ENCODE results near the gene UPP2. TPM values are rescaled to one million over a fixed set of nuclear protein-coding genes. Genes with fewer than 3 reads are reported as not detected.

Gene UPP2
- total and polyA plus RNA-seq, 2 of the 8 experiments (the other 6 are each of a cell fraction or from before 2014, with no cell fraction given) = not detected

GRCh38 chr2:158060160-158060834 lies 41.4 kb upstream of the UPP2 start:
- no peak overlapping the region for H3K56ac ChIP-seq (replicated peaks; ENCODE audit: insufficient read length, low read depth, low read length)
- no peak overlapping the region for H2AK5ac ChIP-seq (ENCODE audit: low read depth, low read length)
- FAIRE-seq (no peak), DNase-seq (ENCODE audit: low read depth in 1 of 2, low spot score in 2 of 2) (no peak)
- no peaks in the 10 kb centered on the region for H3K4me1 ChIP-seq (replicated peaks in 1 of 4; ENCODE audit: control insufficient read depth in 3 of 4, insufficient read depth in 4 of 4, low read length in 3 of 4)
- H4K8ac ChIP-seq (ENCODE audit: extremely low read depth, insufficient read depth, low read length) = no peak overlapping the region
- H2BK15ac ChIP-seq (ENCODE audit: low read length) = no peak overlapping the region
- H3K79me2 ChIP-seq (ENCODE audit: control insufficient read depth in 1 of 2, insufficient read depth in 2 of 2, low read length in 2 of 2) = no peaks in the 10 kb centered on the region
- no peaks in the 10 kb centered on the region for H3K23me2 ChIP-seq (ENCODE audit: low read depth, low read length)
- no peak overlapping the region for H4K5ac ChIP-seq (ENCODE audit: insufficient read length, low read depth, low read length)
- TF ChIP-seq CEBPB (IDR thresholded peaks at IDR 0.05; ENCODE audit: low read depth, low read length) (no peak), TBP (IDR thresholded peaks at IDR 0.05; ENCODE audit: low read depth, low read length) (no peak), E2F6 (IDR thresholded peaks at IDR 0.05) (no peak), POLR2AphosphoS5 (IDR thresholded peaks at IDR 0.05; ENCODE audit: low read depth, low read length) (no peak), EP300 (IDR thresholded peaks at IDR 0.05; ENCODE audit: borderline replicate concordance in 1 of 2, low read depth in 2 of 2, low read length in 2 of 2) (no peak), HDAC6 (IDR thresholded peaks at IDR 0.05; ENCODE audit: low read depth, low read length) (no peak), SIN3A (conservative IDR thresholded peaks at IDR 0.05 in 1 of 2, IDR thresholded peaks at IDR 0.05 in 1 of 2; ENCODE audit: low read depth in 1 of 2, low read length in 2 of 2) (no peak), BRCA1 (IDR thresholded peaks at IDR 0.05; ENCODE audit: low read depth, low read length) (no peak), JUND (IDR thresholded peaks at IDR 0.05; ENCODE audit: low read length) (no peak), RAD21 (IDR thresholded peaks at IDR 0.05 in 1 of 2, conservative IDR thresholded peaks at IDR 0.05 in 1 of 2; ENCODE audit: low read depth in 2 of 2, low read length in 2 of 2) (no peak)
- 94% methylated on average over 2 of the region's 2 CpGs; no CpG with 5 or more reads in 1 of the 2 experiments for WGBS, 2 experiments (ENCODE audit: extremely low coverage in 1 of 2, insufficient coverage in 1 of 2, insufficient read length in 1 of 2, insufficient replicate concordance in 2 of 2, low coverage in 1 of 2, low lambda C conversion rate in 2 of 2, missing lambda C conversion rate in 1 of 2)
- ChIA-PET POLR2A (ENCODE audit: partially characterized antibody) (no interaction called here), CTCF (ENCODE audit: partially characterized antibody) (interaction anchor here (0.8 to 2.1 kb wide), 5 partner anchors 9 to 707 kb away, joined by 3 to 6 read pairs (median 4); no protein-coding TSS in a partner anchor)
- H3K27me3 ChIP-seq (replicated peaks in 1 of 4; ENCODE audit: control insufficient read depth in 3 of 4, extremely low read depth in 1 of 4, insufficient read depth in 3 of 4, low read length in 3 of 4) = no peaks in the 10 kb centered on the region
- no peak overlapping the region for H3K27ac ChIP-seq (ENCODE audit: low read depth, low read length)
- H3K4me3 ChIP-seq (ENCODE audit: extremely low read depth in 1 of 4, insufficient read depth in 2 of 4, low read depth in 3 of 4, low read length in 4 of 4) = no peak overlapping the region
- H3K23ac ChIP-seq (ENCODE audit: insufficient read length) = no peak overlapping the region
- no peak overlapping the region for H2BK5ac ChIP-seq (ENCODE audit: low read depth, low read length)
- H4K91ac ChIP-seq (replicated peaks; ENCODE audit: insufficient read length, low read length) = no peak overlapping the region
- no peak overlapping the region for H3K18ac ChIP-seq (ENCODE audit: extremely low read depth, low read length)
- no peak overlapping the region for H2BK12ac ChIP-seq (ENCODE audit: low read depth, low read length)
- no peaks in the 10 kb centered on the region for H3K9me3 ChIP-seq (ENCODE audit: insufficient read depth in 2 of 2, low read depth in 1 of 2, low read length in 1 of 2)
- no peak overlapping the region for H3K14ac ChIP-seq (ENCODE audit: insufficient read length)
- no peaks in the 10 kb centered on the region for H3K79me1 ChIP-seq (ENCODE audit: low read depth, low read length)
- H2BK120ac ChIP-seq (replicated peaks; ENCODE audit: low read depth, low read length) = no peak overlapping the region
- H4K20me1 ChIP-seq (replicated peaks in 1 of 2; ENCODE audit: control insufficient read depth in 1 of 2, insufficient read depth in 2 of 2, low read length in 2 of 2) = no peaks in the 10 kb centered on the region
- H3K9ac ChIP-seq (replicated peaks in 1 of 4; ENCODE audit: extremely low read depth in 1 of 4, low read depth in 3 of 4, low read length in 3 of 4) = no peak overlapping the region
- H3K4me2 ChIP-seq (ENCODE audit: insufficient read depth in 1 of 2, low read depth in 2 of 2, low read length in 2 of 2) = no peak overlapping the region
- H2AFZ ChIP-seq (ENCODE audit: low read length) = no peak overlapping the region
- no peaks in the 10 kb centered on the region for H3K36me3 ChIP-seq (ENCODE audit: control insufficient read depth in 2 of 4, insufficient read depth in 4 of 4, low read length in 3 of 4)
- no peak overlapping the region for H2BK20ac ChIP-seq (ENCODE audit: low read length)
- H3K4ac ChIP-seq (replicated peaks; ENCODE audit: insufficient read length, low read depth, low read length) = no peak overlapping the region
